HG02759 (cell line): ENCODE data around the gene PTK7.

ENCODE experiments used
- ATAC-seq: cut with Tn5 transposase; IDR thresholded peaks from one replicate; pipeline ENCODE4 v1.9.1; 2021; ENCODE audit warnings: mild to moderate bottlenecking, moderate library complexity; ENCODE audit not compliant: unreplicated experiment

Gene PTK7

DNA sequence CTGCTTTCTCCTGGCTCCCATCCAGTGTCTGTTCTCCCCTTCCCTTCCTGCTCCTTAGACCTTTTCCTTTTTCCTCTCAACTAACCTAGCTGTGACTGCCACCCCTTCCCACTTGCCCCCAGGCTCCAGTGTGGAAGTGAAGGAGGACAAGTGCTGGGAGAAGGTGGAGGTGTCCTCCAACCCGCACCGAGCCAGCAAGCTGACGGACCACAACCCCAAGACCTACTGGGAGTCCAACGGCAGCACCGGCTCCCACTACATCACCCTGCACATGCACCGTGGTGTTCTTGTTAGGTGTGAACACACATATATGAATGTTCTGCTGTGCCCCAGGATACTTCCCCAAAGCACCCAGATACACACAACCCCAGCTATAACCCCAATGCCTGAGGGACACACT, 124.4 kb downstream of the PTK7 start:
- ATAC-seq, result no peak

DNA sequence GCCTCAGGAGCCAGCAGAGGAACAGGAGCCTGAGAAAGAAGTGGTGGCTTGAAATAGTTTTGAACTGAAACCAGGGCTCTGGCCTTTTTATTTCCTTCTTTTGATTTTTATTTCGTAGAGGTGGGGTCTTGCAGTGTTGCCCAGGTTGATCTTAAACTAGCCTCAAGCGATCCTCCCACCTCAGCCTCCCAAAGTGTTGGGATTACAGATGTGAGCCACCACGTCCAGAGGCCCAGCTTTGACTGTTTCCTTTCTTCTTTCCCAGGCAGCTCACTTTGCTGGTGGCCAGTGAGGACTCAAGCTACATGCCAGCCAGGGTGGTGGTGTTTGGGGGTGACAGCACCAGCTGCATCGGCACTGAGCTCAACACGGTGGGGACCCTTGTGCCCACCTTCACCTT, 126.3 kb downstream of the PTK7 start:
- no peak for ATAC-seq

DNA sequence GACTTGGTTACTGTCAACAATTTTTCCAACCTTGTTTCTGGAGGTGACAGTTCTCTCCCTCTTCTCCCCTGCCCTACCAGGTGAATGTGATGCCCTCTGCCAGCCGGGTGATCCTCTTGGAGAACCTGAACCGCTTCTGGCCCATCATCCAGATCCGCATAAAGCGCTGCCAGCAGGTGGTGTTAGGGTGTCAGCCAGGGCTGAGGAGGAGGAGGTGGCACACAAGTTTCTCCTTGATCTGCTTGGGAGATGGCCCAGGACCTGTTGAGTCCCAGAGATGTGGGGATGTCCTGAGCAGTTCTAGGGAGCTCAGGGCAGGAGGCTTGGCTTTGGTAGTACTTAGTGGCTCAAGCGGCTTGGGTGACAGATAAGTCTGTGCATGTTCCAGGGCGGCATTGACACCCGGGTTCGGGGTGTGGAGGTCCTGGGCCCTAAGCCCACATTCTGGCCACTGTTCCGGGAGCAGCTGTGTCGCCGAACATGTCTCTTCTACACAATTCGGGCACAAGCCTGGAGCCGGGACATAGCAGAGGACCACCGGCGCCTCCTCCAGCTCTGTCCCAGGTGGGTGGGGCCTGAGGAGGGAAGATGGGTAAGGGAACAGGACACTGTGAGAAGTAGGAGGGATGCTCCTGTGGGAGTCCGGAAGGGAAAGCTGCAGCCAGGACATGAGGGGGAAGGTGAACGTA, 127.1 kb downstream of the PTK7 start:
- ATAC-seq, result no peak

DNA sequence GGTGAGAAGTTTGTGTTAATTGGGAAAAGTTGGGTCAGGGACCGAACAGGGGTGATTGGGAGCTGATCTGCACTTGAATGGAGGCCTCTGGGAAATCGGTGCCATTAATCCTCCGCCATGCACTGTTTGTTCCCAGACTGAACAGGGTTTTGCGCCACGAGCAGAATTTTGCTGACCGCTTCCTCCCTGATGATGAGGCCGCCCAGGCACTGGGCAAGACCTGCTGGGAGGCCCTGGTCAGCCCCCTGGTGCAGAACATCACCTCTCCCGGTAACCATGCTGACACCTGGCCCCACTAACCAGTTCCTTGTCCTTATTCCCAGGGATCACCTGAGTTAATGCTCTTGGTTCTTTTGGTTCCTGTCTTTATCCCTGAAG, 127.6 kb downstream of the PTK7 start:
- no peak for ATAC-seq

DNA sequence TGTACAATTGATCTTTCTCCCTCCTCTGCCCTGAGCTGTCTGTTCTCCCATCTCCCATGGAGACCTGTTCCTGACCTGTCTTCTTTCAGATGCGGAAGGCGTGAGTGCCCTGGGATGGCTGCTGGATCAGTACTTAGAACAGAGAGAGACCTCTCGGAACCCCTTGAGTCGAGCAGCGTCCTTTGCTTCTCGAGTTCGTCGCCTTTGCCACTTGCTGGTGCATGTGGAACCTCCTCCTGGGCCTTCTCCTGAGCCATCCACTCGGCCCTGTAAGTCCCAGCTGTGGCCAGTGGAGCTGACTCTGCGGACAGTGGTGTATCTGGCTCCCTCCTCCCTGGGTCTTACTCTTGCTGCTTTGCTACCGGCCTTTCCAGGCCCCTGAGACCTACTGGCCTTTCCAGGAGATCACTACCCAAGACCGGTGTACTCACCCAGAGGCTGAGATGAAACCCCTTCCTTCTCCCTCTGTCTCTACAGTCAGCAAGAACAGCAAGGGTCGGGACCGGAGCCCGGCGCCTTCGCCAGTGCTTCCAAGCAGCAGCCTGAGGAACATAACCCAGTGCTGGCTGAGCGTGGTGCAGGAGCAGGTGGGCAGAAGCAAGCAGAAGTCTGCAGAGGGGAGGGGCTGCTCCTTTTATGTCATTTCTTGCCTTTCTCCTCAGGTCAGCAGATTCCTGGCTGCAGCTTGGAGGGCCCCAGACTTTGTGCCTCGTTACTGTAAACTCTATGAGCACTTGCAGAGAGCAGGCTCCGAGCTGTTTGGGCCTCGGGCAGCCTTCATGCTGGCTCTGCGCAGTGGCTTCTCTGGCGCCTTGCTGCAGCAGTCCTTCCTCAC, 128.4 kb downstream of the PTK7 start:
- ATAC-seq, result no peak

DNA sequence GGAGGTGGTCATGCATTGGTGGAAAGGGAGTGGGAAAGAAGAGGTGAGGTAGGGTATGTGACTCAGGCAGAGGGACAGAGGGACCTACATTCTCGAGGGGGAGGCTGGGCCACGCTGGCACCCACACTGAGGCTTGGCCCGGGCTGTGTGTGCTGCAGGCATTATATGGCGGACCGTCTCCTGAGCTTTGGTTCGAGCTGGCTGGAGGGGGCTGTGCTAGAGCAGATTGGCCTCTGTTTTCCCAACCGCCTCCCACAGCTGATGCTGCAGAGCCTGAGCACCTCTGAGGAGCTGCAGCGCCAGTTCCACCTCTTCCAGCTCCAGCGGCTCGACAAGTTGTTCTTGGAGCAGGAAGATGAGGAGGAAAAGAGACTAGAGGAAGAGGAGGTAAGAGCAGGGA, 129.7 kb downstream of the PTK7 start:
- ATAC-seq, result no peak

DNA sequence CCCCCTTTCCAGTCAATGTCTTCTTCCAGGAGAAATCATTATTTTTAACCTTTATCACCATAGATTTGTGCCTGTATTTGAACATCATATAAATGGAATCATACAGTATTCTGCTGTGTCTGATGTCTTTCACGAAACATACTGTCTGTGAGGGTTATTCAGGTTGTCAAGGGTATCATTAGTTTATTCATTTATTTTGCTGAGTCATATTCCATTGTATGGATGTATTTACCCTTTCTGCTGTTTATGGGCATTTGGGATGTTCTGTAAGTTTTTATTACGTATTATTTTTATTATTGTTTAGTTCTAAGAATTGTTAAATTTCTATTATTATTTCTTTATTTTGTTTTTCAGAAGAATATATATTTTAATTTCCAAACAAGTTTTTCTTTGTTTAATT, 131.2 kb downstream of the PTK7 start:
- no peak for ATAC-seq
